ENCODE results near the gene NSD1. TPM values are rescaled to one million over a fixed set of nuclear protein-coding genes. Genes with fewer than 3 reads are reported as not detected.

Gene NSD1
- total RNA-seq, 1 experiment from 2014 or later: 48.9 TPM

DNA sequence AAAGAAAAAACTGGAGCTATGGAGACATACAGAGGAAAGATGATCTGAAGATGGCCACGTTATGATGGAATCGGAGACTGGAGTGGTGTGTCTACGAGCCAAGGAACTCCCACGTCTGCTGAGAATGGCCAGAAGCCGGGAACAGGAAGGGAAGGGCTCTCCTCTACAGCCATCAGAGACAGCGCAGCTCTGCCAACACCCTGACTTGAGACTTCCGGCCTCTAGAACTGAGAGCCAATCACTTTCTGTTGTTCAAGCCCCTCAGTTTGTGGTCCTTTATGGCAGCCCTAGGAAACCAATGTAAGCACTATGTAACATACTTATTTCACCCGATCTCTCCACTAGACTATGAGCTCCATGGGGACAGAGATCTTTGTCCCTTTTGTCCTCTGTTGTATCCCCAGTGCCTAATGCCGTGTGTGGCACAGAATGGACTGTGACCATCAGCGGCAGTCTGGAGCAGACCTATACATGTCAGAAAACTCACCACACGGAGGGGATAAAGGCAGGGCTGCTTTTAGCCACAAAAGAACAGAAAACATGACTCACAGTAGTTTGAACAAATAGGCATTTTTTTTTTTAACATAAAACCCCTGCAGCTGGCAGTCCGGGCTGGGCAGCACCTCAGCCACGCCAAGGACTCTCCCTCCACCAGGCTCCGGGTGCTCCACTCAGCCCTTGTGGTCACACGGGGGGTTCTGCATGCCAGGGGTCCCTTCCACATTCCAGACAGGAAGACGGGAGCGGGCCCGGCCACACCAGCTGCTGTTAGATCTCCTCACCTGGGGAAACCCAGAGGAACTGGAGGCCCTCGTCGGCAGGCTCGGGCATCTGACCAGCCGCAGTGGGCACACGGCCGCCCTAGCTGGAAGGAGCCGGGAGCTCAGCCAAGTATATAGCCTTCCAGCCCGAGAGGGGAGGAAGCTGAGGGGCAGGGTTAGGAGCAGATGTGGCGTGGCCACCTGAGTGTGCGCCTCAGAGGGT is 194.3 kb downstream of the NSD1 start:
- no peaks in the 10 kb centered on the region for H4K20me1 ChIP-seq (ENCODE audit: low read length)
- intact Hi-C loops (cut with micrococcal nuclease): no loop called here
- no peak for TF ChIP-seq EZH2phosphoT487 (IDR thresholded peaks at IDR 0.05; ENCODE audit: borderline replicate concordance, low read length)
- TF ChIP-seq, protein P1, sequence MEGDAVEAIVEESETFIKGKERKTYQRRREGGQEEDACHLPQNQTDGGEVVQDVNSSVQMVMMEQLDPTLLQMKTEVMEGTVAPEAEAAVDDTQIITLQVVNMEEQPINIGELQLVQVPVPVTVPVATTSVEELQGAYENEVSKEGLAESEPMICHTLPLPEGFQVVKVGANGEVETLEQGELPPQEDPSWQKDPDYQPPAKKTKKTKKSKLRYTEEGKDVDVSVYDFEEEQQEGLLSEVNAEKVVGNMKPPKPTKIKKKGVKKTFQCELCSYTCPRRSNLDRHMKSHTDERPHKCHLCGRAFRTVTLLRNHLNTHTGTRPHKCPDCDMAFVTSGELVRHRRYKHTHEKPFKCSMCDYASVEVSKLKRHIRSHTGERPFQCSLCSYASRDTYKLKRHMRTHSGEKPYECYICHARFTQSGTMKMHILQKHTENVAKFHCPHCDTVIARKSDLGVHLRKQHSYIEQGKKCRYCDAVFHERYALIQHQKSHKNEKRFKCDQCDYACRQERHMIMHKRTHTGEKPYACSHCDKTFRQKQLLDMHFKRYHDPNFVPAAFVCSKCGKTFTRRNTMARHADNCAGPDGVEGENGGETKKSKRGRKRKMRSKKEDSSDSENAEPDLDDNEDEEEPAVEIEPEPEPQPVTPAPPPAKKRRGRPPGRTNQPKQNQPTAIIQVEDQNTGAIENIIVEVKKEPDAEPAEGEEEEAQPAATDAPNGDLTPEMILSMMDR (conservative IDR thresholded peaks at IDR 0.05; ENCODE audit: low read depth, low read length): peak; percentile 38; the same call in 1 of the 2 replicates
- POLR2A ChIA-PET (ENCODE audit: unreplicated experiment): interaction anchor here (0.6 kb wide), 4 partner anchors 11 to 98 kb away, joined by 3 to 7 read pairs (median 4); partner anchors contain the start of gene GRK6
- H3K36me3 ChIP-seq (ENCODE audit: low read depth, low read length): no peaks in the 10 kb centered on the region
- peak; percentile 71 for DNase-seq
- H3K27ac ChIP-seq (ENCODE audit: low read length): no peak overlapping the region
- CTCF ChIA-PET: interaction anchor here (0.6 to 1.2 kb wide), 3 partner anchors 21 to 55 kb away, joined by 3 to 11 read pairs (median 3); no protein-coding TSS in a partner anchor
- peaks cover 20% of the 10 kb centered on the region for H3K4me1 ChIP-seq (ENCODE audit: insufficient read depth, low read length)
- BruUV-seq (replicated peaks): no TSS peak
- H3K9me3 ChIP-seq (ENCODE audit: low read length): no peaks in the 10 kb centered on the region
- peak overlapping the region; percentile 29; the same call in 1 of the 2 replicates for H3K4me2 ChIP-seq (ENCODE audit: low read length)
- H2AFZ ChIP-seq (ENCODE audit: low read length): no peak overlapping the region
- no peak overlapping the region for H3K4me3 ChIP-seq (ENCODE audit: low read length)
- no peaks in the 10 kb centered on the region for H3K27me3 ChIP-seq (ENCODE audit: low read length)
- ATAC-seq: peak; percentile 87
- no peaks in the 10 kb centered on the region for H3K9me2 ChIP-seq (replicated peaks; ENCODE audit: low read length)
- no peaks in the 10 kb centered on the region for H3K79me2 ChIP-seq (ENCODE audit: low read length)
- no peaks in the 10 kb centered on the region for H3F3A ChIP-seq (ENCODE audit: low read length, unreplicated experiment)
- H3K9ac ChIP-seq (ENCODE audit: low read length): no peak overlapping the region

DNA sequence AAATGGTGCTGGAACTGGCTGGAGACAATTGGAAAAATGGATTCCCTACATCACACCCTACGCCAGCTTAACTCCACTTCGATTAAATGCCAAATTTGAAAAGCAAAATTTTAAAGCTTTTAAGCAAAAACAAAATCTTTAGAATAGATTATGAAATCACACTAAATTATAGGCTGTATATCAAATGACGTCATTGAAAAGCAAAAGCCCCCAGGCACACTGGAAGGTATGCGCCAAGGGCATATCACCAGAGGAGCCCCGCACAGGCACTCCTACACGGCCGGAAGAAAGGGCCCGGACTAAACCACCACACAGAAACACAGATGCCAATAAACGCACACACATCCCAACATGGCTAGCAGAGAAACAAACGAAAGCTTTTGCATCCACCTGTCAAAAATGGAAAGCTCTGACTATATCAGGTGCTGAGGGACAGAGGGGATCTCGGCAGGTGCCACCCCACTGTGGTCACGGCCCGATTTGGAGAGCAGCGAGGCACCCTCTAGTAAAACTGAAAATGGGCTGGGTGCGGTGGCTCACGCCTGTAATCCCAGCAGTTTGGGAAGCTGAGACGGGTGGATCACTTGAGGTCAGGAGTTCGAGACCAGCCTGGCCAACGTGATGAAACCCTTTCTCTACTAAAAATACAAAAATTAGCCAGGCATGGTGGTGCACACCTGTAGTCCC is 195.1 kb downstream of the NSD1 start:
- Histone ChIP-seq H3K4me2 (ENCODE audit: low read length) (peak overlapping the region; percentile 29; the same call in 1 of the 2 replicates), H3K9me3 (ENCODE audit: low read length) (no peaks in the 10 kb centered on the region), H3K79me2 (ENCODE audit: low read length) (no peaks in the 10 kb centered on the region), H3K36me3 (ENCODE audit: low read depth, low read length) (no peaks in the 10 kb centered on the region; the same call in 1 of the 2 replicates), H3K27me3 (ENCODE audit: low read length) (no peaks in the 10 kb centered on the region), H3K4me3 (ENCODE audit: low read length) (no peak overlapping the region), H3F3A (ENCODE audit: low read length, unreplicated experiment) (no peaks in the 10 kb centered on the region), H3K9ac (ENCODE audit: low read length) (no peak overlapping the region), H4K20me1 (ENCODE audit: low read length) (no peaks in the 10 kb centered on the region), H3K4me1 (ENCODE audit: insufficient read depth, low read length) (peaks cover 20% of the 10 kb centered on the region), H2AFZ (ENCODE audit: low read length) (no peak overlapping the region), H3K27ac (ENCODE audit: low read length) (no peak overlapping the region), H3K9me2 (replicated peaks; ENCODE audit: low read length) (no peaks in the 10 kb centered on the region)
- ATAC-seq (no peak), DNase-seq (no peak)
- ChIA-PET CTCF (interaction anchor here (0.6 kb wide), 1 partner anchor 20 kb away, joined by 11 read pairs; no protein-coding TSS in a partner anchor), POLR2A (ENCODE audit: unreplicated experiment) (interaction anchor here (0.6 kb wide), 3 partner anchors 10 to 97 kb away, joined by 5 to 9 read pairs (median 7); partner anchors contain the start of gene GRK6)
- TF ChIP-seq EZH2phosphoT487 (IDR thresholded peaks at IDR 0.05; ENCODE audit: borderline replicate concordance, low read length) (no peak), EZH2 (IDR thresholded peaks at IDR 0.05; ENCODE audit: low read length, unreplicated experiment) (no peak)
- TF ChIP-seq, protein P1 (conservative IDR thresholded peaks at IDR 0.05; ENCODE audit: low read depth, low read length): no peak
- BruUV-seq (replicated peaks): no TSS peak
- intact Hi-C loops (cut with micrococcal nuclease): no loop called here
